HepG2 (cell line): ENCODE results near the gene GRM7. TPM values are rescaled to one million over a fixed set of nuclear protein-coding genes. Genes with fewer than 3 reads are reported as not detected.

Experiments used
- CHCHD3 ChIP-seq: sonication (generic); formaldehyde crosslinking; IDR thresholded peaks from 2 replicates; pipeline ENCODE4 v1.8.0; 2022; ENCODE audit warnings: mild to moderate bottlenecking, missing genetic modification reagents, moderate library complexity
- DNMT1 ChIP-seq: sonication (generic); formaldehyde crosslinking; IDR thresholded peaks from 2 replicates; pipeline ENCODE4 v1.5.1; 2020; ENCODE audit warnings: mild to moderate bottlenecking, missing genetic modification reagents
- GFI1 ChIP-seq: sonication (generic); formaldehyde crosslinking; IDR thresholded peaks from 2 replicates; pipeline ENCODE4 v1.5.0; 2020; ENCODE audit warnings: missing genetic modification reagents, mild to moderate bottlenecking, borderline replicate concordance
- RORA ChIP-seq: sonication (generic); formaldehyde crosslinking; IDR thresholded peaks from 2 replicates; pipeline ENCODE4 v1.5.0; 2020; ENCODE audit warnings: mild to moderate bottlenecking, missing genetic modification reagents, moderate library complexity
- ZNF12 ChIP-seq: sonication (generic); formaldehyde crosslinking; IDR thresholded peaks from 2 replicates; pipeline ENCODE4 v1.5.0; 2020; ENCODE audit warnings: missing genetic modification reagents
- ZNF468 ChIP-seq: sonication (generic); formaldehyde crosslinking; IDR thresholded peaks from 2 replicates; pipeline ENCODE4 v1.8.0; 2022; ENCODE audit warnings: mild to moderate bottlenecking, moderate library complexity, missing genetic modification reagents
- polyA plus RNA-seq, 8 experiments: library from polyadenylated mRNA; depleted of rRNA in 3 of 8; stranded (reverse) in 7 of 8; unstranded in 1 of 8; fragments of >200 nt; fragmentation: Illumina TruSeq in 4 of 8; extraction: Trizol in 4 of 8; gene quantifications; 2 replicates each; pipeline versions ENCODE4 v1.2.1 to v1.2.3, GENCODE V29; 2011 to 2016; ENCODE audit warnings: low read depth in 4 of 8, missing spikeins in 1 of 8, mixed read lengths in 1 of 8; ENCODE audit not compliant: insufficient read depth in 1 of 8
- total RNA-seq, 5 experiments: library from RNA; depleted of rRNA; stranded (reverse); fragments of >200 nt; fragmentation: Illumina TruSeq; extraction: Trizol; gene quantifications; 2 replicates each; pipeline ENCODE4 v1.2.3, GENCODE V29; 2016; ENCODE audit warnings: low read depth in 1 of 5
- TF ChIP-seq, protein P1 (sequence below), 2 experiments: fragments of 450-650 bp in 1 of 2; sonication (generic) in 1 of 2; formaldehyde crosslinking in 1 of 2; IDR thresholded peaks; 2 replicates each; pipeline versions ENCODE4 v1.6.1 to v1.8.0; 2016 to 2022; ENCODE audit warnings: antibody characterized with exemption in 1 of 2, mild to moderate bottlenecking in 1 of 2, missing genetic modification reagents in 1 of 2
- TF ChIP-seq, protein P2 (sequence below): IDR thresholded peaks from 2 replicates; pipeline ENCODE4 v1.6.1; 2012; ENCODE audit warnings: low read depth, low read length, improper control_type of control experiment

GRM7 gene
- total and polyA plus RNA-seq, 2 of the 13 experiments (the other 11 are each of a cell fraction or from before 2014, with no cell fraction given) = not detected

DNA sequence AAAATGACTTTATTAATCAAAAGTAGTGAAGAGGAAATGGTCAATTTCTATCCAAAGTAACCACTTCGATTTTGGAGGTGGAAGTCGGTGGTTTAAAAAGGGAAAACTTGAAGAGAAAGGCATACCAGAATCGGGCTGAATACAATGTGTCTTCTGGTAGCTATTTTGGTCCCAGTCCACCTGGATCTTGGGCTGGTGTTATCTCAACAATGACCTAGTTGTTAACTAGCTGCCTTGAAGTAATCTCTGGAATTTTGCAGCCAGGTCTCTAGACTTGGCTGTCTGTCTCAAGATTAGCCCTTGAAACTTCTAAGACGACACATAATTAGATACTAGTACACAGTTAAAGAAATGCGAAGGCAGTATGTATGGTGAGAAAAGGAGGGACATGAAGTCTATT lies 409.8 kb downstream of the GRM7 start (continued):
- TF ChIP-seq, protein P1, sequence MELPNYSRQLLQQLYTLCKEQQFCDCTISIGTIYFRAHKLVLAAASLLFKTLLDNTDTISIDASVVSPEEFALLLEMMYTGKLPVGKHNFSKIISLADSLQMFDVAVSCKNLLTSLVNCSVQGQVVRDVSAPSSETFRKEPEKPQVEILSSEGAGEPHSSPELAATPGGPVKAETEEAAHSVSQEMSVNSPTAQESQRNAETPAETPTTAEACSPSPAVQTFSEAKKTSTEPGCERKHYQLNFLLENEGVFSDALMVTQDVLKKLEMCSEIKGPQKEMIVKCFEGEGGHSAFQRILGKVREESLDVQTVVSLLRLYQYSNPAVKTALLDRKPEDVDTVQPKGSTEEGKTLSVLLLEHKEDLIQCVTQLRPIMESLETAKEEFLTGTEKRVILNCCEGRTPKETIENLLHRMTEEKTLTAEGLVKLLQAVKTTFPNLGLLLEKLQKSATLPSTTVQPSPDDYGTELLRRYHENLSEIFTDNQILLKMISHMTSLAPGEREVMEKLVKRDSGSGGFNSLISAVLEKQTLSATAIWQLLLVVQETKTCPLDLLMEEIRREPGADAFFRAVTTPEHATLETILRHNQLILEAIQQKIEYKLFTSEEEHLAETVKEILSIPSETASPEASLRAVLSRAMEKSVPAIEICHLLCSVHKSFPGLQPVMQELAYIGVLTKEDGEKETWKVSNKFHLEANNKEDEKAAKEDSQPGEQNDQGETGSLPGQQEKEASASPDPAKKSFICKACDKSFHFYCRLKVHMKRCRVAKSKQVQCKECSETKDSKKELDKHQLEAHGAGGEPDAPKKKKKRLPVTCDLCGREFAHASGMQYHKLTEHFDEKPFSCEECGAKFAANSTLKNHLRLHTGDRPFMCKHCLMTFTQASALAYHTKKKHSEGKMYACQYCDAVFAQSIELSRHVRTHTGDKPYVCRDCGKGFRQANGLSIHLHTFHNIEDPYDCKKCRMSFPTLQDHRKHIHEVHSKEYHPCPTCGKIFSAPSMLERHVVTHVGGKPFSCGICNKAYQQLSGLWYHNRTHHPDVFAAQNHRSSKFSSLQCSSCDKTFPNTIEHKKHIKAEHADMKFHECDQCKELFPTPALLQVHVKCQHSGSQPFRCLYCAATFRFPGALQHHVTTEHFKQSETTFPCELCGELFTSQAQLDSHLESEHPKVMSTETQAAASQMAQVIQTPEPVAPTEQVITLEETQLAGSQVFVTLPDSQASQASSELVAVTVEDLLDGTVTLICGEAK (IDR thresholded peaks at IDR 0.05) = no peak
- TF ChIP-seq, protein P1 (CRISPR knock-in tag; IDR thresholded peaks at IDR 0.05) = no peak
- TF ChIP-seq ZNF468 (CRISPR knock-in tag) = no peak
- no peak for TF ChIP-seq GFI1 (CRISPR knock-in tag)
- no peak for TF ChIP-seq CHCHD3 (CRISPR knock-in tag)
- no peak for TF ChIP-seq ZNF12 (CRISPR knock-in tag)
- TF ChIP-seq, protein P2, sequence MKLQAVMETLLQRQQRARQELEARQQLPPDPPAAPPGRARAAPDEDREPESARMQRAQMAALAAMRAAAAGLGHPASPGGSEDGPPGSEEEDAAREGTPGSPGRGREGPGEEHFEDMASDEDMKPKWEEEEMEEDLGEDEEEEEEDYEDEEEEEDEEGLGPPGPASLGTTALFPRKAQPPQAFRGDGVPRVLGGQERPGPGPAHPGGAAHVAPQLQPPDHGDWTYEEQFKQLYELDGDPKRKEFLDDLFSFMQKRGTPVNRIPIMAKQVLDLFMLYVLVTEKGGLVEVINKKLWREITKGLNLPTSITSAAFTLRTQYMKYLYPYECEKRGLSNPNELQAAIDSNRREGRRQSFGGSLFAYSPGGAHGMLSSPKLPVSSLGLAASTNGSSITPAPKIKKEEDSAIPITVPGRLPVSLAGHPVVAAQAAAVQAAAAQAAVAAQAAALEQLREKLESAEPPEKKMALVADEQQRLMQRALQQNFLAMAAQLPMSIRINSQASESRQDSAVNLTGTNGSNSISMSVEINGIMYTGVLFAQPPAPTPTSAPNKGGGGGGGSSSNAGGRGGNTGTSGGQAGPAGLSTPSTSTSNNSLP = no peak
- no peak for TF ChIP-seq RORA (CRISPR knock-in tag)
- no peak for TF ChIP-seq DNMT1
